Neural crest cell (in vitro differentiated cells): ENCODE data around the gene OR6X1. TPM values are rescaled to one million over a fixed set of nuclear protein-coding genes. Genes with fewer than 3 reads are reported as not detected.
A peak's percentile ranks its signal among the peaks of the same experiment; 100 is the strongest.

Experiments used
- DNase-seq: peaks from one replicate; pipeline ENCODE4 v3.0.0; 2021; ENCODE audit warnings: low read depth, mixed read lengths, low spot score
- H3K27ac Mint-ChIP-seq: one replicate; pipeline ENCODE4 v1.8.0; 2021; ENCODE audit warnings: mild to moderate bottlenecking, mixed read lengths; ENCODE audit not compliant: unreplicated experiment
- H3K27me3 Mint-ChIP-seq: 2 replicates; pipeline ENCODE4 v1.8.0; 2021; ENCODE audit warnings: low read depth, mild to moderate bottlenecking, mixed read lengths
- H3K36me3 Mint-ChIP-seq: 2 replicates; pipeline ENCODE4 v1.8.0; 2021; ENCODE audit warnings: low read depth, mild to moderate bottlenecking, mixed read lengths
- H3K4me1 Mint-ChIP-seq: 2 replicates; pipeline ENCODE4 v1.8.0; 2021; ENCODE audit warnings: mixed read lengths
- H3K4me3 Mint-ChIP-seq: one replicate; pipeline ENCODE4 v1.8.0; 2021; ENCODE audit warnings: mild to moderate bottlenecking, mixed read lengths
- H3K9me3 Mint-ChIP-seq: 2 replicates; pipeline ENCODE4 v1.8.0; 2021; ENCODE audit warnings: mixed read lengths
- CTCF ChIP-seq: fragments of 200-600 bp; sonication (generic); conservative IDR thresholded peaks from 2 replicates; pipeline ENCODE4 v1.5.0; 2021; ENCODE audit warnings: antibody characterized with exemption, mild to moderate bottlenecking
- long read RNA-seq: library from polyadenylated mRNA; unstranded; transcript quantifications from one replicate; pipeline ENCODE4 v2.0.0, GENCODE V29; 2020
- total RNA-seq: library from RNA; stranded (reverse); gene quantifications from 2 replicates; pipeline ENCODE4 v1.2.1, GENCODE V29; 2021

OR6X1 gene
- total RNA-seq = not detected in 2 replicates
- long read RNA-seq = 0 reads

- Mint-ChIP-seq H3K27ac (peak within 1 kb of the TSS; percentile 76), H3K36me3 (no peaks in the 10 kb centered on the region), H3K9me3 (no peaks in the 10 kb centered on the region), H3K27me3 (peaks cover 41% of the 10 kb centered on the region), H3K4me3 (no peak within 1 kb of the TSS), H3K4me1 (no peaks in the 10 kb centered on the region)
- no peak for DNase-seq
- no peak for TF ChIP-seq CTCF
These were observed at the start of gene OR6X1 for GRCh38 chr11:123754101-123754568. Gene OR6X1, minus strand, starts transcription at chr11:123754518. Its CDS starts 0 bp downstream, at chr11:123754518.

GRCh38 chr11:123801765-123802164, 47.4 kb upstream of the OR6X1 start:
- TF ChIP-seq CTCF = no peak
- no peaks in the 10 kb centered on the region for H3K36me3 Mint-ChIP-seq
- no peak for DNase-seq
- no peak overlapping the region for H3K4me3 Mint-ChIP-seq
- no peaks in the 10 kb centered on the region for H3K9me3 Mint-ChIP-seq
- H3K4me1 Mint-ChIP-seq = no peaks in the 10 kb centered on the region
- no peak overlapping the region for H3K27ac Mint-ChIP-seq
- no peaks in the 10 kb centered on the region for H3K27me3 Mint-ChIP-seq

GRCh38 chr11:123800036-123800435, 45.7 kb upstream of the OR6X1 start:
- no peak for TF ChIP-seq CTCF
- no peaks in the 10 kb centered on the region for H3K36me3 Mint-ChIP-seq
- no peak overlapping the region for H3K4me3 Mint-ChIP-seq
- no peak for DNase-seq
- H3K27me3 Mint-ChIP-seq = no peaks in the 10 kb centered on the region
- H3K4me1 Mint-ChIP-seq = no peaks in the 10 kb centered on the region
- H3K27ac Mint-ChIP-seq = no peak overlapping the region
- peaks cover 6% of the 10 kb centered on the region for H3K9me3 Mint-ChIP-seq

GRCh38 chr11:123799438-123799837, 45.1 kb upstream of the OR6X1 start:
- no peak overlapping the region for H3K27ac Mint-ChIP-seq
- H3K9me3 Mint-ChIP-seq = peaks cover 9% of the 10 kb centered on the region
- no peak for DNase-seq
- TF ChIP-seq CTCF = no peak
- no peaks in the 10 kb centered on the region for H3K4me1 Mint-ChIP-seq
- H3K36me3 Mint-ChIP-seq = no peaks in the 10 kb centered on the region
- H3K27me3 Mint-ChIP-seq = no peaks in the 10 kb centered on the region
- H3K4me3 Mint-ChIP-seq = no peak overlapping the region

GRCh38 chr11:123798513-123799252, 44.4 kb upstream of the OR6X1 start:
- Mint-ChIP-seq H3K9me3 (peaks cover 12% of the 10 kb centered on the region), H3K36me3 (no peaks in the 10 kb centered on the region), H3K4me3 (no peak overlapping the region), H3K27me3 (no peaks in the 10 kb centered on the region), H3K4me1 (no peaks in the 10 kb centered on the region), H3K27ac (no peak overlapping the region)
- DNase-seq = no peak
- TF ChIP-seq CTCF = no peak
